Activated CD8-positive, alpha-beta memory T cell treated with anti-CD3 and anti-CD28 coated beads, Interleukin-2, amount 50 U/mL, for 48 hours (primary cell): ENCODE results near the gene GRIA1.

Source experiments
- DNase-seq: peaks from one replicate; pipeline ENCODE4 v3.0.0-alpha.2; 2020

The GRIA1 gene

DNA sequence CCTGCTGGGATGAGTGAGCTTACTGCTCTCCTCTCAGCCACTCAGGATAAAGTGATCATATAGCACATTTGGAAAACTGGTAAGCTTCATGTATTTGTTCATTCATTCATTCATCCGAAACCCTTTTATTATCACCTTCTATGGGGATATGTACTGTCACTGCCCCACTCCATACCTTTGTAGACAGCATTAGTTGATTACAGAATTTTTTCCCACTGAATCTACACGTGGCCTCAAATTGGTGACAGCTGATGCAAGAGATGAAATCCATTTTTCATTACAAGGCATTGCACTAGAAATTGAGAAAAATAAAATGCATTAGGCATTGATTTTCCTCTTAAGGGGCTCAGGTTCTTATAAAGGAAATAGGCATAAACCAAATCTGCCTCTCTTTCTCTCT, 9.7 kb downstream of the GRIA1 start:
- no peak for DNase-seq

GRCh38 chr5:153504726-153505125, 14.3 kb downstream of the GRIA1 start:
- DNase-seq = no peak

DNA sequence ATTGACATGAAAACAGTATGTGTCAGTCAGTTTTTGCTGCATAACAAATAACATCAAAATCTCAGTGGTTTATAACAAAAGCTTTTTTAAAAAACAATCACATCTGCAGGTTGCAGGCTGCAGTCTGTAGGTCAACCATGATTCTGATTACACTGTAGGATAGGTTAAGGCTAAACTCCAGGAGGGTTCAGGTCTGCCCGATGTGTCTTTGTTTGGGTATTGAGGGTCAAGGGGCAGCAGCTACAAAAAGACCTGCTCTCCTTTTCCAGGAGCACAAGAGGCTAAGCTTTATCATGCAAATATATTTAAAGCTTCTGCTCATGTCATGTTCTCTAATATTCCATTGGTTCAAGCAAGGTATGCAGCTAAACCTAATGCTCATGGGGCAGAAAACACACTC, 18.2 kb downstream of the GRIA1 start:
- DNase-seq = no peak

GRCh38 chr5:153511622-153512021, 21.2 kb downstream of the GRIA1 start:
- DNase-seq = no peak

- DNase-seq = no peak
Observed at GRCh38 chr5:153513156-153513555, 22.7 kb downstream of the GRIA1 start.

DNA sequence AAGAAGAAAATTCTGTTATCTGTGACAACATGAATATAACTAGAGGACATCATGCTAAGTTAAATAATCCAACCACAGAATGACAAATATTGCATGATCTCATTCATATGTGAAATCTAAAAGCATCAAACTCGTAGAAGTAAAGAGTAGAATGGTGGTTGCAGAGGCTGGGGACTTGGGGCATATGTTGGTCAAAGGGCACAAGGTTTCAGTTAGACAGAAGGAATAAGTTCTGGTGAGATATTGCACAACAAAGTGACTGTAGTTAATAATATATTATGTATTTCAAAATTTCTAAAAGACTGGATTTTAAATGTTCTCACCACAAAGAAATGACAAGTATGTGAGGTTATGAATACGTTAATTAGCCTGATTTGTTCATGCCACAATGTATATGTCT, 24.8 kb downstream of the GRIA1 start:
- no peak for DNase-seq

GRCh38 chr5:153516504-153517240, 26.2 kb downstream of the GRIA1 start:
- no peak for DNase-seq

- no peak for DNase-seq
Observed at GRCh38 chr5:153517241-153517611, 26.8 kb downstream of the GRIA1 start.

DNA sequence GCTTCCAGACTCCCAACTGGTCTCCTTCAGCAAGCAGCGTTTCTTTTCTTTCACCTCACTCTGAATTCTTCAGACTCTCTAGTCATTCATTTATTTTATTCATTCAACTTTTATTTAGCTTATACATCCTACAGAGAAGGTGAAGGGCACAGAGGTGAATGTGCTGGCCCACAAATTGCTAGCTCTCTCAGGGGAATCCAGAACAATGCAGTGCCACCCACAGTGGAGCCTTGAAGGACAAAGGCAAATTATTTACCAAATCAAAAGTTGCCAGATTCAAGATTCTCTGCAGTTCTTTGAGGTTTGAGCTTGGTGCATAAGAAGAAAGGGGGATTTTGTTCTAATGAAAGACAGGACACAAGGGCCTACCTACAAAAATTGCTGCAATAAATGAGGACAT, 29.7 kb downstream of the GRIA1 start:
- no peak for DNase-seq

DNA sequence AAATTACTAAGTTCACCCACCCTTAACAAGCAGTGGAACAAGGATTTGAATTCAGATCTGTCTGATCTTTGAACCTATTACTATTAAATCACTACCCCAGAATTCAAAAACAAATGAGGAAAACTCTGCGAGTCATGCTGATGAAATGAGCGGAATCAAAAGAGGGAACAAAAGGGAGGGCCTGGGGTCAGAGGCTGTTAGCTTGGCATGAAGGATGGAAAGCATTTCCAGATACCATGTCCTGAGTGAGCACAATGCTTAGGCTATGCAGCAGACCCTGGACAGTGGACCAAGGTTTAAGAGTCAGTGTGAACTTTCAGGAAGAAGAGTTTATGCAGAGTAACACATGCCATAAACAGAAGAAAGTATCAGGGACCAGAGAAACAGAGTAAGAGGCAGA, 30.5 kb downstream of the GRIA1 start:
- no peak for DNase-seq

DNA sequence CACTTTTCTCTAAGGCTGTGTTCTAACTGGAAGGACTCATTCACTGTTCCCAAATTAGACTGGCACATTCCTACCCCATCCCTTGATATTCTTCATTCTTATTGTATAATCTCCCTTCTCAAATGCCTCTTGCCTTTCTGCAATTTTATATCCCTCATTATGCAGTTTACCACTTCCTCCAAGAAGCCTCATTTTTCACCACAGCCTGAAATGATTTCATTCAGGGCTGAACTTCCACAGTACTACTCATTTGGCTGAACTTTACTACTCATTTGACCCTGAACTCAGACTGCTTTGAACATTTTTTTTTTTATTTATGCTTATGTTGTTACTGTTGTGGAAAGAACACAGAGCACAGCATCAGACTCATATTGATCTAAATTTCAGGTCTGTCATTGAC, 32.7 kb downstream of the GRIA1 start:
- DNase-seq = no peak

- no peak for DNase-seq
Observed at GRCh38 chr5:153523831-153524230, 33.4 kb downstream of the GRIA1 start.

DNA sequence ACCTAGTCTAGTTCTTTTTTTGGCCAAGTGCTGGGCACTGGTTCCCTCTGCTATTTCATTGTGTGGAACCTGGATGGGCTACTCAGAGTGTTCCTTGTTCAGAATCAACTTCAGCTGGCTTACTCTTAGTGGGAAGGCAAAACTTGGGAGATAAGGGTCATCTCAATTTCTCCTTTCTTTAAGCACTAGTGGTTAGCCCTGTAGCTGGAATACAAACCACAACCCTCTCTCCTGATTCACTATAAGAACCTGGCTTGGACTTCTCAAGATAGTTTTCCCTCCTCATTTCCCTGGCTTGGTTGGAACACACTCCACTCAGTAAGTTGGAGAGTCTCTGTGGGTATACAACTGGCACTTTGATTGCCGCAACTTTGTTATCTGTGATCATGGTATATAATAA, 35.1 kb downstream of the GRIA1 start:
- DNase-seq = no peak

DNA sequence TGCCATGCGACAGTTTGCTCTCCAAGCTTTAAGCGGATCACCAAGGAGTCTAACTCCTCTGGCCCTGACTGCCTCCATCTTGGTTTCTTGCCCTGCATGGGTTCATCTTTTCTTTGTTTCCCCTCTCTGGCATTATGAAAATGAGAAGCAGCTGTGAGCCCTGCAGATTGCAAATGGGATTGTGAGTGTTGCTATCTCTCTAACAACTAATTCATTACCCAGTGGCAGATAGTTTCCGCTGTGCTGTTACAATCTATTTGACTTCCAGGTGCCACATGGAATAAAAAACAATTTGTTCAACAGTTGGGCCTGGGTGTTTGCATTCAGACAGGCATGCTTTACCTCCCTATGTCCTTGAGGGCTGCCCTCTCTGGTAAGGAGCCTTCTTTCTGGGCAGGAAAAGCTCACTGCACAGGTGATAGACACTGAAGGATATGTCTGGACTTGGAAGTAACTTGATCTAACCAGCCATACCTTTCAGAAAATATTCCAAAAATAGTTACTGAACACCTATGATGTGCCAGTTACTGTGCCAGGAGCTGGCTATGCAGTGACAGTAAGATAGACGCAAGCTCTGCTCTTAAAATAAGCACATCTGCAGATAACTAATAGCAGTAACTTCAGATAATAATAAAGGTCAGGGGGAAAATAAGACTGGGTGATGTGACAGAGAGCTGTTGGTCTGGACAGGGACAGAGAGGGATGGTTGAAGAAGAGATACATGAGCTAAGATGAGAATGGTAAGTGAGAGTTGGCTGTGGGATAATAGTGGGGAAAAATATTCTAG, 40.1 kb downstream of the GRIA1 start:
- DNase-seq = no peak

GRCh38 chr5:153533546-153533945, 43.1 kb downstream of the GRIA1 start:
- DNase-seq = no peak

- DNase-seq = no peak
Observed at GRCh38 chr5:153534102-153534501, 43.6 kb downstream of the GRIA1 start.

DNA sequence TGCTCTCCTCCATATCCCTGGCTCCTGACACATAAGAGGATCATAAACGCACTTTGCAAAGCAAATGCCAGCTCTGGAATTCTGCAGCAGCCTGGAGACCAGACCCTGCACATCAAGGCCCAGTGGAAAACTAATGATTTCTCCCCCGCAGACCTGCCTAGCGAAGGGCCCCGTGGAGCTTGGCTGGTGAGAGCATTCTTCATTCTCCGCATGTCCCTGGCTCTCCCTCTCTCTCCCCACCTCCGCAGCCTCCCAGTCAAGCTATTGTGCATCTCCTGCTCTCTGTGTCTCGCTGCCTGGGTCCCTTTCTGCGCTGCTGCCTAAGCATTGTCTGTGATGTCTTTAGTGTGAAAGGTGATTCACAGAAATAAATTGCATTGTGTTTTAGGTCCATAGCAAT, 46.7 kb downstream of the GRIA1 start:
- DNase-seq = no peak

DNA sequence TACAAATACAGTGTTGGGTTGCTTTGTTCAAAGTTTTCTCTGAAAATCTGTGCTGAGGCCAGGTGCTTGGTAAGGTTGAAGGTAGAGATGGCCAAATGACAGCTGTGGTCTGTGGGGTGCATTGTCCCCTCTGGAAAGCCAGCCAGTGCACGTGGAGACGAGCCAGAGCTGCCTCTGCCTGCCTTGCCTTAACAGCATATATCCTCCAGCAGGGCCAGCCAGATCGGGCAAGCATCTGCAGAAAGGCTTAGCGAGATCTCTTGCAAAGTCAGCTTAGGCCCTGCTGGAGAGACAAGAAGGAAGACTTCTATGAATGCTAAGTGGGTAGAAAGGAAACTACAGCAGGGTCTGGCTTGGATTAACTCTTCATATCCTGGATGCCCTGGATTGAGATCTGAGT, 49.5 kb downstream of the GRIA1 start:
- DNase-seq = no peak

DNA sequence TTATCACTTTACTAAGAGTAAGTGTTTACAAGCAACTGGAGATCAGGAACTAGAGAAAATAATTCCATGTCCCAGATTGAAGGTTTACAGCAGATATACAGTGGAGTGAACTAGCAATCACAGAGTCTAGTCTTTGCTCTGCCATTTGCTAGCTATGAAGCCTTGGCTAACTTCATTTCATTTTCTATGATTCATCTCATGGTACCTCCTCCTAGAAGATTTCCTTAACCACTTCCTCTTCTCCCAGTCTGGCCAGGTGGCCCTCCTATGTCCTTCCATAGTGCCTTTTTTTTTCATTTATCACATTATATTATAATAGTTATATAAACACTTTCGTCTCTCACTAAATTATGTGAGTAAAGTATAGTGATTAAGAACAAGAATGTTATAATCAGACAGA, 52.1 kb downstream of the GRIA1 start:
- no peak for DNase-seq

- no peak for DNase-seq
Observed at GRCh38 chr5:153543288-153543687, 52.8 kb downstream of the GRIA1 start.

DNA sequence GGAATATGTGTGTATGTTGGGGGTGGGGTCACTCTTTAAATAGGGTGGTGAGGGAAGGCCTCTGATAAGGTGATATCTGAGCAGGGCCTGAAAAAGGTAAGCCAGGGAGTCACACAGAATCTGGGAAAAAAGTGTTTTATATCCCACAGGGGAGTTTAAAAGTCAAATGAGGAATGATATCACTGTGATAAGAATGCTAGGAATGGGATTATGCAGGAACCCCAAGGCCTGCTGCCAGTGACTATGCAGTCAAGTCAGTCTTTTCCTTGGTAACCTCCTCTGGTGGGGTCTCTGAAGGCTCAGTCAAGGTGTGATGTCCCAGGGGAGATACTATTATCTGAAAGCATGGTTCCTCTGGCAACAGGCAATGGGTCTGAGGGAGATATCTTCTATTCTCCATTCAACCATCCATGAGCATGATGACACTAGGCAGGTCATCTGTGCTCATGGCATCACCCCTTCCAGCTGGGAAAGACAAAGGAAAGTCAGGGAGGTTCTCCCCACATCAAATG, 53.5 kb downstream of the GRIA1 start:
- no peak for DNase-seq

DNA sequence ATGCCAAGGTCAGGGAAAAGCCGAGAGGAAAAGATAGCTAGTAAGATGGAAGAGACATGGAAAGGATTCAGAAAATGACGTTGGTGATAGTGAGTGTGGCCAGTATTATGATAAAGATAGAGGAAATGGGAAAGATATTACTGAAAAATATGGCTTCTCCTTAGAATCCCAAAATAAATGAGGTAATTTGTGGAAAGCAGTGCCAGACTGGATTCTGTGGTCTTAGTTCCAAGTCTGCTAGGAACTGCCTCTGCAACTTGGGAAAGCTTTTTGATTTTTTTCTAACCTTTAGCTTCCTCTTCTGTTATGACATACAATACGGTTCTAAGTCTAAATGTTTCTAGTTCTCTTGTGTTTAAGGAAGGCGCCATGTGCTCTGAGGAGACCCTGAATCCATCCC, 54.2 kb downstream of the GRIA1 start:
- DNase-seq = no peak

DNA sequence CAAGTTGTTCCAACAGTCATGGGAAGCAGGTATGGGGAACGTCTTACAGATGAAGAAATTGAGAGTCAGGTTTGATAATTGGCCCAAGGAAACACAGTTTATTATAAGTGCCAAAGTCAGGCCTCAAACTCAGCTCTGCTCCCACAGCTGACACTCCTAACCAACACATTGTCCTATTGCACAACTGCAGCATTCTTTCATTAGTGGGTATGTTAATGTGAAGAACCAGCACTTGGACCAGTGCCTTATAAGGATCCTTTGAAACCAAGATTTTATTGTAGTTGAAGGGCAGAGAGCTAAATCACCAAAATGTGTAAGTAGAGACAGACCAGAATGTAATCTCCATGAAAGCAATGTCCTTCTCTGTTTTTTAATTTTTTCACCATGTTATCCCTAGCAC, 56.1 kb downstream of the GRIA1 start:
- DNase-seq = no peak

GRCh38 chr5:153551537-153552079, 61.1 kb downstream of the GRIA1 start:
- no peak for DNase-seq
